ENCODE results near the gene RAP2B. TPM values are rescaled to one million over a fixed set of nuclear protein-coding genes. Genes with fewer than 3 reads are reported as not detected.

Gene RAP2B
- total RNA-seq, 1 donor from 2014 or later = 11.3 TPM

GRCh38 chr3:153166796-153167195, 4.8 kb downstream of the RAP2B start:
- no peaks in the 10 kb centered on the region for H3K9me3 Mint-ChIP-seq (ENCODE audit: low read depth)
- H3K27me3 Mint-ChIP-seq = no peaks in the 10 kb centered on the region
- no peak overlapping the region for H3K27ac Mint-ChIP-seq
- H3K4me1 Mint-ChIP-seq (ENCODE audit: low read depth) = peaks cover 26% of the 10 kb centered on the region
- H3K4me3 Mint-ChIP-seq (ENCODE audit: low read depth) = no peak overlapping the region
- H3K36me3 Mint-ChIP-seq (ENCODE audit: insufficient read depth) = no peaks in the 10 kb centered on the region
- TF ChIP-seq CTCF (IDR thresholded peaks at IDR 0.05; ENCODE audit: unreplicated experiment) = no peak
- no peak for DNase-seq (ENCODE audit: low spot score, unreplicated experiment)

- H3K27ac Mint-ChIP-seq = no peak overlapping the region
- DNase-seq (ENCODE audit: low spot score, unreplicated experiment) = no peak
- TF ChIP-seq CTCF (IDR thresholded peaks at IDR 0.05; ENCODE audit: unreplicated experiment) = no peak
- no peaks in the 10 kb centered on the region for H3K36me3 Mint-ChIP-seq (ENCODE audit: insufficient read depth)
- H3K27me3 Mint-ChIP-seq = no peaks in the 10 kb centered on the region
- peaks cover 12% of the 10 kb centered on the region for H3K4me1 Mint-ChIP-seq (ENCODE audit: low read depth)
- no peaks in the 10 kb centered on the region for H3K9me3 Mint-ChIP-seq (ENCODE audit: low read depth)
- H3K4me3 Mint-ChIP-seq (ENCODE audit: low read depth) = no peak overlapping the region
These were observed 7.9 kb downstream of the RAP2B start for GRCh38 chr3:153169793-153170383.

- no peak for DNase-seq (ENCODE audit: low spot score, unreplicated experiment)
- H3K9me3 Mint-ChIP-seq (ENCODE audit: low read depth) = peaks cover 2% of the 10 kb centered on the region
- peaks cover under 1% of the 10 kb centered on the region for H3K4me1 Mint-ChIP-seq (ENCODE audit: low read depth)
- no peak overlapping the region for H3K27ac Mint-ChIP-seq
- no peak overlapping the region for H3K4me3 Mint-ChIP-seq (ENCODE audit: low read depth)
- TF ChIP-seq CTCF (IDR thresholded peaks at IDR 0.05; ENCODE audit: unreplicated experiment) = no peak
- H3K27me3 Mint-ChIP-seq = no peaks in the 10 kb centered on the region
- no peaks in the 10 kb centered on the region for H3K36me3 Mint-ChIP-seq (ENCODE audit: insufficient read depth)
These were observed 9.2 kb downstream of the RAP2B start for GRCh38 chr3:153171256-153171655.

GRCh38 chr3:153171918-153172317, 9.9 kb downstream of the RAP2B start:
- Mint-ChIP-seq H3K36me3 (ENCODE audit: insufficient read depth) (no peaks in the 10 kb centered on the region), H3K27me3 (no peaks in the 10 kb centered on the region), H3K9me3 (ENCODE audit: low read depth) (peaks cover 4% of the 10 kb centered on the region), H3K4me3 (ENCODE audit: low read depth) (no peak overlapping the region), H3K4me1 (ENCODE audit: low read depth) (no peaks in the 10 kb centered on the region), H3K27ac (no peak overlapping the region)
- TF ChIP-seq CTCF (IDR thresholded peaks at IDR 0.05; ENCODE audit: unreplicated experiment) = no peak
- DNase-seq (ENCODE audit: low spot score, unreplicated experiment) = no peak

- Mint-ChIP-seq H3K9me3 (ENCODE audit: low read depth) (peaks cover 4% of the 10 kb centered on the region), H3K27ac (no peak overlapping the region), H3K27me3 (no peaks in the 10 kb centered on the region), H3K4me3 (ENCODE audit: low read depth) (no peak overlapping the region), H3K4me1 (ENCODE audit: low read depth) (no peaks in the 10 kb centered on the region), H3K36me3 (ENCODE audit: insufficient read depth) (no peaks in the 10 kb centered on the region)
- DNase-seq (ENCODE audit: low spot score, unreplicated experiment) = no peak
- no peak for TF ChIP-seq CTCF (IDR thresholded peaks at IDR 0.05; ENCODE audit: unreplicated experiment)
These were observed 11.1 kb downstream of the RAP2B start for GRCh38 chr3:153172796-153173757.

All from progenitor cell of endocrine pancreas (in vitro differentiated cells).